Subcutaneous preadipocyte (primary cell): ENCODE results near the gene ATAD1. TPM values are rescaled to one million over a fixed set of nuclear protein-coding genes. Genes with fewer than 3 reads are reported as not detected.

ENCODE experiments used
- small RNA-seq: library from RNA; depleted of rRNA; stranded (forward); fragments of <200 nt; gene quantifications from one replicate; pipeline ENCODE3, GENCODE V24; 2012
- total RNA-seq: library from RNA; depleted of rRNA; stranded (reverse); fragments of >200 nt; gene quantifications from 2 replicates; pipeline ENCODE4 v1.2.3, GENCODE V29; 2012

Gene ATAD1
- total RNA-seq, result 23.9 and 26.1 TPM in 2 replicates

GRCh38 chr10:87817609-87818504, at the start of gene ATAD1:
Gene ATAD1 (minus strand): TSS chr10:87818226. CDS start chr10:87814599, 3,627 bp downstream.

GRCh38 chr10:87863053-87863943, 45.3 kb upstream of the ATAD1 start, which contains the start of the genes KLLN and PTEN:
Gene KLLN (minus strand): TSS chr10:87863533. CDS start chr10:87862487, 1,046 bp downstream.
Gene PTEN (plus strand): TSS chr10:87863625. CDS start chr10:87864470, 845 bp downstream.

Small RNA genes within 50 kb of the gene (small RNA-seq; reads per million reads assigned to genes)
- gene RN7SL78P, result not detected

Other genes with a start within 250 kb of the ATAD1 start
- 57.9 and 62.1 TPM in 2 replicates for gene PAPSS2, start 158.3 kb downstream of the ATAD1 start, total RNA-seq
- gene KLLN, start 45.3 kb upstream of the ATAD1 start, total RNA-seq, result 0.73 and 0.78 TPM in 2 replicates
- gene PTEN, start 45.4 kb upstream of the ATAD1 start, total RNA-seq, result 140 and 146 TPM in 2 replicates